Hepatocyte (in vitro differentiated cells): ENCODE data around the gene GRIK4. TPM values are rescaled to one million over a fixed set of nuclear protein-coding genes. Genes with fewer than 3 reads are reported as not detected.

Experiments used
- DNase-seq: peaks from one replicate; pipeline ENCODE4 v3.0.0-alpha.2; 2016; ENCODE audit warnings: low spot score
- H2AFZ ChIP-seq: fragments of 200-600 bp; sonication (generic); 2 replicates; pipeline ENCODE4 v1.6.0; 2016; ENCODE audit warnings: antibody characterized with exemption, mild to moderate bottlenecking
- H3K27ac ChIP-seq: fragments of 200-600 bp; sonication (generic); 2 replicates; pipeline ENCODE4 v1.5.1; 2016; ENCODE audit warnings: mild to moderate bottlenecking
- H3K27me3 ChIP-seq: fragments of 200-600 bp; sonication (generic); 2 replicates; pipeline ENCODE4 v1.6.1; 2016
- H3K36me3 ChIP-seq: fragments of 200-600 bp; sonication (generic); replicated peaks from 2 replicates; pipeline ENCODE4 v1.5.1; 2016; ENCODE audit warnings: low read depth; ENCODE audit not compliant: insufficient read depth
- H3K4me1 ChIP-seq: fragments of 200-600 bp; sonication (generic); 2 replicates; pipeline ENCODE4 v1.5.1; 2016; ENCODE audit warnings: mild to moderate bottlenecking, moderate library complexity; ENCODE audit not compliant: insufficient read depth
- H3K4me2 ChIP-seq: fragments of 200-600 bp; sonication (generic); 2 replicates; pipeline ENCODE4 v1.6.0; 2016
- H3K4me3 ChIP-seq: fragments of 200-600 bp; sonication (generic); 2 replicates; pipeline ENCODE4 v1.5.1; 2016; ENCODE audit warnings: mild to moderate bottlenecking
- H3K79me2 ChIP-seq: fragments of 200-600 bp; sonication (generic); 2 replicates; pipeline ENCODE4 v1.6.0; 2017; ENCODE audit warnings: mild to moderate bottlenecking
- H3K9me2 ChIP-seq: fragments of 200-600 bp; sonication (generic); replicated peaks from 2 replicates; pipeline ENCODE4 v1.6.0; 2017; ENCODE audit warnings: mild to moderate bottlenecking; ENCODE audit not compliant: insufficient read depth
- H3K9me3 ChIP-seq: fragments of 200-600 bp; sonication (generic); 2 replicates; pipeline ENCODE4 v1.5.1; 2016; ENCODE audit warnings: low read depth, mild to moderate bottlenecking
- H4K20me1 ChIP-seq: fragments of 200-600 bp; sonication (generic); 2 replicates; pipeline ENCODE4 v1.6.0; 2016; ENCODE audit warnings: mild to moderate bottlenecking; ENCODE audit not compliant: insufficient read depth, poor library complexity, severe bottlenecking
- CTCF ChIP-seq: fragments of 200-600 bp; sonication (generic); IDR thresholded peaks from 2 replicates; pipeline ENCODE4 v1.5.1; 2016; ENCODE audit warnings: antibody characterized with exemption, mild to moderate bottlenecking; ENCODE audit not compliant: poor library complexity
- EZH2 ChIP-seq: fragments of 200-600 bp; sonication (generic); IDR thresholded peaks from 2 replicates; pipeline ENCODE4 v1.6.1; 2016; ENCODE audit warnings: antibody characterized with exemption, mild to moderate bottlenecking, borderline replicate concordance
- EZH2phosphoT487 ChIP-seq: fragments of 200-600 bp; sonication (generic); IDR thresholded peaks from one replicate; pipeline ENCODE4 v1.6.1; 2018; ENCODE audit warnings: antibody characterized with exemption, mild to moderate bottlenecking, low read depth, moderate library complexity; ENCODE audit not compliant: unreplicated experiment, severe bottlenecking
- WGBS: methylation state at CpG from one replicate; pipeline ENCODE4 v1.1.6; 2016; ENCODE audit warnings: low lambda C conversion rate; ENCODE audit errors: missing lambda C conversion rate; 5-methylcytosine and 5-hydroxymethylcytosine counted together
- polyA plus RNA-seq: library from polyadenylated mRNA; unstranded; fragments of >200 nt; fragmentation: Nextera tagmentation; extraction: Ambion mirVana; gene quantifications from 2 replicates; pipeline ENCODE4 v1.2.1, GENCODE V29; 2016
- total RNA-seq: library from RNA; depleted of rRNA; stranded (reverse); fragments of >200 nt; gene quantifications from 2 replicates; pipeline ENCODE4 v1.2.3, GENCODE V29; 2014

GRIK4 gene
- total and polyA plus RNA-seq, 2 experiments from 2014 or later = 1.5 to 2.3 TPM

- Histone ChIP-seq H3K27ac (no peak overlapping the region), H3K27me3 (no peaks in the 10 kb centered on the region), H3K9me3 (no peaks in the 10 kb centered on the region), H3K4me3 (no peak overlapping the region), H4K20me1 (no peaks in the 10 kb centered on the region), H2AFZ (no peak overlapping the region), H3K9me2 (no peaks in the 10 kb centered on the region), H3K4me2 (no peak overlapping the region), H3K79me2 (no peaks in the 10 kb centered on the region), H3K36me3 (no peaks in the 10 kb centered on the region), H3K4me1 (no peaks in the 10 kb centered on the region)
- DNase-seq = no peak
- no peak for TF ChIP-seq EZH2phosphoT487
- TF ChIP-seq EZH2 = no peak
- no peak for TF ChIP-seq CTCF
- 67% methylated on average over 11 of the region's 11 CpGs for WGBS
Measured at GRCh38 chr11:120795185-120795584, 283.6 kb downstream of the GRIK4 start.

GRCh38 chr11:120797143-120797542 lies 285.6 kb downstream of the GRIK4 start:
- no peaks in the 10 kb centered on the region for H3K9me3 ChIP-seq
- H2AFZ ChIP-seq = no peak overlapping the region
- no peaks in the 10 kb centered on the region for H3K27me3 ChIP-seq
- H3K4me3 ChIP-seq = no peak overlapping the region
- WGBS = 85% methylated on average over 9 of the region's 9 CpGs
- H3K36me3 ChIP-seq = no peaks in the 10 kb centered on the region
- TF ChIP-seq EZH2 = no peak
- TF ChIP-seq EZH2phosphoT487 = no peak
- no peak for TF ChIP-seq CTCF
- no peaks in the 10 kb centered on the region for H3K4me1 ChIP-seq
- no peaks in the 10 kb centered on the region for H3K9me2 ChIP-seq
- no peaks in the 10 kb centered on the region for H3K79me2 ChIP-seq
- no peak overlapping the region for H3K4me2 ChIP-seq
- no peak overlapping the region for H3K27ac ChIP-seq
- H4K20me1 ChIP-seq = no peaks in the 10 kb centered on the region
- DNase-seq = no peak

GRCh38 chr11:120798854-120799253 lies 287.3 kb downstream of the GRIK4 start:
- Histone ChIP-seq H2AFZ (no peak overlapping the region), H3K9me2 (no peaks in the 10 kb centered on the region), H3K27me3 (no peaks in the 10 kb centered on the region), H3K4me1 (no peaks in the 10 kb centered on the region), H4K20me1 (no peaks in the 10 kb centered on the region), H3K9me3 (no peaks in the 10 kb centered on the region), H3K79me2 (no peaks in the 10 kb centered on the region), H3K27ac (no peak overlapping the region), H3K36me3 (no peaks in the 10 kb centered on the region), H3K4me2 (no peak overlapping the region), H3K4me3 (no peak overlapping the region)
- WGBS = 68% methylated on average over 3 of the region's 3 CpGs
- TF ChIP-seq EZH2phosphoT487 = no peak
- no peak for TF ChIP-seq CTCF
- TF ChIP-seq EZH2 = no peak
- DNase-seq = no peak

GRCh38 chr11:120800206-120800605 lies 288.7 kb downstream of the GRIK4 start:
- no peaks in the 10 kb centered on the region for H4K20me1 ChIP-seq
- H3K4me3 ChIP-seq = no peak overlapping the region
- no peak for DNase-seq
- no peaks in the 10 kb centered on the region for H3K4me1 ChIP-seq
- no peak overlapping the region for H3K4me2 ChIP-seq
- no peaks in the 10 kb centered on the region for H3K9me2 ChIP-seq
- no peak for TF ChIP-seq EZH2phosphoT487
- no peak for TF ChIP-seq EZH2
- no peak for TF ChIP-seq CTCF
- H2AFZ ChIP-seq = no peak overlapping the region
- H3K27me3 ChIP-seq = no peaks in the 10 kb centered on the region
- H3K9me3 ChIP-seq = no peaks in the 10 kb centered on the region
- H3K79me2 ChIP-seq = no peaks in the 10 kb centered on the region
- WGBS = 76% methylated on average over 7 of the region's 7 CpGs
- H3K27ac ChIP-seq = no peak overlapping the region
- no peaks in the 10 kb centered on the region for H3K36me3 ChIP-seq
